GM19099 (cell line): ENCODE measurements around the gene PCDHB12.
"Not testable (repeated sequence)": the region's sequence is repeated elsewhere in the genome, so short reads cannot be mapped to it uniquely, and the experiment has no call there.

Source experiments
- POLR2A ChIP-seq: IDR thresholded peaks from 3 replicates; pipeline ENCODE4 v1.6.1; 2011; ENCODE audit warnings: low read depth; ENCODE audit not compliant: insufficient read length; ENCODE audit errors: extremely low read depth

Gene PCDHB12

GRCh38 chr5:141208478-141208877 is at the start of gene PCDHB12:
PCDHB12 (plus strand) TSS chr5:141208719; CDS start chr5:141208908, 189 bp downstream.
- no peak for TF ChIP-seq POLR2A

GRCh38 chr5:141172381-141173204 is 35.9 kb upstream of the PCDHB12 start, which contains the start of gene PCDHB7:
PCDHB7 (plus strand) TSS chr5:141172644; CDS start chr5:141172836, 192 bp downstream.
- TF ChIP-seq POLR2A: no peak

DNA sequence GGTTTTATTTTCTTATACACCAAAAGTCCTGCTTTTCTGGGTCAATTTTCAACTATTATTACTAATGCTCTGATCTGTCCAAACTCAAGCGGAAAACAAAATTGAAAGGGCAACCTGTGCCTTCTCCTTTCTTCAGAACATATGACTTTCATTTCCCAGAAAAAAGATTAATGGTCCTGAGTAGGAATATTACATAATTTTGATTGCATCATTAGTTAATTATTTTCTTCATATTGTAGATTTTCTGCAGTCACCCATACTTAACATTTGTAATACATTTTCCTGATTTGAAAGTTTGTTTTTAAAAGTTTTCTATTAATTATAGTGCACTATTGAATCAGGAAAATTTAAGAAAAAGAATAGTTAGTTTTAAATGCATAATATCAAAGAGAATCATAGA is 32.6 kb upstream of the PCDHB12 start:
- no peak for TF ChIP-seq POLR2A

- not testable (repeated sequence) for TF ChIP-seq POLR2A
These were observed 30.8 kb upstream of the PCDHB12 start, which contains the start of gene PCDHB8 for GRCh38 chr5:141177577-141178191. PCDHB8 (plus strand) TSS chr5:141177790; CDS start chr5:141178035, 245 bp downstream.

DNA sequence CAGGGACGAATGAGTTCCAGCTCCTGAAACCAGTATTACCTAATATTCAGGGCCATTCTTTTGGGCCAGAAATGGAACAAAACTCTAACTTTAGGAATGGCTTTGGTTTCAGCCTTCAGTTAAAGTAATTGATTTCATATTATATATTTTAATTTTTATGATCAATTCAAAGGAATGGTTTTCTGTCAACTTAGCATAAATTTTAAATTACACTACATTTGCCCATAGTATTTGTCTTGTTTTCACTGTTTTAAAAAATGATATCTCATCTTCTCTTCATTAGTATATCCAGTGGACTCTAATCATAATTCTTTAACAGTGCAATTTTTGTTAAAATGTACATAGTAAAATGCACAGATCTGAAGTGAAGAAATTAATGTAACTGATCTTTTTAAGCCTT is 28.2 kb upstream of the PCDHB12 start:
- TF ChIP-seq POLR2A: no peak

DNA sequence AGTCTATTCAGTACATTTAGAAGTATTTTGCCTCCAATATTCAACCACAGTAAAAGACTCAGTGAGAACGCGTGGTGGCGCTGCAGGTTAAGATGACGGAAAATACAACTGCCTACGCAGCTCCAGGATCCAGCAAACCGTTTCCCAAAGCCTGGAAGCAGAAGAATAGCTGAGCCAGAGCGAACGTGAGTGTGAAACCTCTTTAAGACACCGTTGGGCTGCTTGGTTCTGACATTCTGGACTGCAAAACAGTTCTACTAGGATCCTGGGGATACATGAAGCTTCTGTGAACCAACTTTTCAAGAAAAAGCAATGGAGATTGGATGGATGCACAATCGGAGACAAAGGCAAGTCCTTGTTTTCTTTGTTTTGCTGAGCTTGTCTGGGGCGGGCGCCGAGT is 26.3 kb upstream of the PCDHB12 start, which contains the start of gene PCDHB16:
PCDHB16 (plus strand) TSS at position 140 of the 400 bp plus-strand sequence; CDS start at position 313, 173 bp downstream.
- no peak for TF ChIP-seq POLR2A

DNA sequence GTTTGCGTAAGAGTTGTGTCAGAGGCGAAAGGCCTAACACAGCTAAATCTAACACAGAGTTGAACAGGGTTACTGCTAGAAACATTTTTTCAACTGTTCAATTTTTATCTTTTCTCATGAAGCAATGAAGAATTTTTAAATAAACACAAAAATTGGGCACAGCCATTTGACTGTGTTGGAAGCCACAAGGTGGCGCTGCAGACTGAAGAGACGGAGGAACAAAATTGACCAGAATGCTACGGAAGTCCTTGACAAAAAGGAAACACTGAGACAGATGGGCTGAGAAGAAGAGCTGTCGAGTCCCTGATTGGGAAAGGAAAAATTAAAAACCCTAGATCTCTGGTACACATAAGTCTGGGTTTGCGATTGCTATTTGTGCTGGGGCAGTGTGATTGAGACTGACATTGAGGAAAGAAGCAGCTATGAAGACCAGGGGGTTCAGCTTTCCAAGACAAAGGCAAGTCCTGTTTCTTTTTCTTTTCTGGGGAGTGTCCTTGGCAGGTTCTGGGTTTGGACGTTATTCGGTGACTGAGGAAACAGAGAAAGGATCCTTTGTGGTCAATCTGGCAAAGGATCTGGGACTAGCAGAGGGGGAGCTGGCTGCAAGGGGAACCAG is 21.5 kb upstream of the PCDHB12 start, which contains the start of gene PCDHB9:
PCDHB9 (plus strand) TSS at position 265 of the 616 bp plus-strand sequence; CDS start at position 423, 158 bp downstream.
- TF ChIP-seq POLR2A: no peak

DNA sequence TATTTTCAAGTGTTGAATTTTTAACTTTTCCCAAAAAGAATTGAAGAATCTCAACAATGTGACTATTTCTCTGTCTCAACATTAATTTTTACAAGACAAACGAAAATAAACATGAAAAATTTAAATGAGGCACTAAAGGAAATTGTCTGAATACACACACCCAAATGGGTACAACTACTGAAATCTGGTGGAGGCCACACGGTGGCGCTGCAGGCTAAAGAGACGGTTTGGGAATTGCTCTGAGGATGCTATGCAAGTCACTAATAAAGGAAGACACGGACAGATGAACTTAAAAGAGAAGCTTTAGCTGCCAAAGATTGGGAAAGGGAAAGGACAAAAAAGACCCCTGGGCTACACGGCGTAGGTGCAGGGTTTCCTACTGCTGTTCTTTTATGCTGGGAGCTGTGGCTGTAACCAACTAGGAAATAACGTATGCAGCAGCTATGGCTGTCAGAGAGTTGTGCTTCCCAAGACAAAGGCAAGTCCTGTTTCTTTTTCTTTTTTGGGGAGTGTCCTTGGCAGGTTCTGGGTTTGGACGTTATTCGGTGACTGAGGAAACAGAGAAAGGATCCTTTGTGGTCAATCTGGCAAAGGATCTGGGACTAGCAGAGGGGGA is 16.3 kb upstream of the PCDHB12 start, which contains the start of gene PCDHB10:
PCDHB10 (plus strand) TSS at position 244 of the 616 bp plus-strand sequence; CDS start at position 444, 200 bp downstream.
- TF ChIP-seq POLR2A: no peak

DNA sequence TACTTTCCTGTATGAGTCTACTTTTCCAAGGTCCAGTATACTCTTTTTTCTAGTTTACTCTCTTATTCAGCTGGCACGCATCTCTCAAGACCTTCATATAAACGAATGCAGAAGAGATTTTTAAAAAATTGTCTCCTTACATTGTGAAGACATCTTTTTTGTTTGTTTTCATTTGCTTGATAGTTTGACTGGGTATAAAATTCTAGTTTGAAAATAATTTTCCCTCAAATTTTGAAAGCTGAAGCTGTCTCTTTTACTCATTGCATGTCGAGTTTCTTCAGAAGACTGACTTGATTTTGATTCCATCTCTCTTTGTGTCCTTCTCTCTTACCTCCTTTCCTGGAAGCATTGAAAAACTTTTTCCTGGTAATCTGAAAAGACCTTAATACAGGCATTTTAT is 12.2 kb upstream of the PCDHB12 start:
- TF ChIP-seq POLR2A: no peak

DNA sequence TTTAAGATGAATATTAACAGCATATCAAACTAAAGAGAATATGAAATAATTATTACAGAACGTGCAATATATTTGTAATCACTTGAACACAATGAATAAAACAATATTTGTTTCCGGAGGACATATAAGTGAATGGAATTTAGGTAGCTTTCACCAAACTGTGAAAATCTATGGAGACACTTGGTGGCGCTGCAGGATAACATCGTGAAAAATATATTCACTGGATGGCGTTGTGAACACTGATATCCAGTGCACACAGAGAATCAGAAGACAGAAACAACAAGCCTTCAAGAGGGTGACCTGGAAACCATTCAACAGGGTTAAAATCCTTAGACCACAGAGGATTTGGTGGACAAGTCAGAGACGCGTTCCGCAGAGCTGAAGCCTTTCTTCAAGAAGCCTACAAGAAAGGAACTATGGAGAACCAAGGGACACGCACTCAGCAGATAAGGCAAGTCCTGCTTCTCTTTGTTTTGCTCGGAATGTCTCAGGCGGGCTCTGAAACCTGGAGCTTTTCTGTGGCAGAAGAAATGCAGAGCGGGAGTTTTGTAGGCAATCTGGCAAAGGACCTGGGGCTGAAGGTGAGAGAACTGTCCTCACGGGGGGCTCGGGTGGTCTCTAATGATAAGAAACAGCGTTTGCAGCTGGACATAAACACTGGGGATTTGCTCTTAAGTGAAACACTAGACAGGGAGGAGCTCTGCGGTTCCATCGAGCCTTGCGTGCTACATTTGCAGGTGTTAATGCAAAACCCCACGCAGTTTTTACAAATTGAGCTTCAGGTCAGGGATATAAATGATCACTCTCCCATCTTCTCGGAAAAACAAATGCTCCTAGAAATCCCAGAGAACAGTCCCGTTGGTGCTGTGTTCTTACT is 8.9 kb upstream of the PCDHB12 start, which contains the start of gene PCDHB11:
PCDHB11 (plus strand) TSS at position 269 of the 877 bp plus-strand sequence; CDS start at position 417, 148 bp downstream.
- no peak for TF ChIP-seq POLR2A

DNA sequence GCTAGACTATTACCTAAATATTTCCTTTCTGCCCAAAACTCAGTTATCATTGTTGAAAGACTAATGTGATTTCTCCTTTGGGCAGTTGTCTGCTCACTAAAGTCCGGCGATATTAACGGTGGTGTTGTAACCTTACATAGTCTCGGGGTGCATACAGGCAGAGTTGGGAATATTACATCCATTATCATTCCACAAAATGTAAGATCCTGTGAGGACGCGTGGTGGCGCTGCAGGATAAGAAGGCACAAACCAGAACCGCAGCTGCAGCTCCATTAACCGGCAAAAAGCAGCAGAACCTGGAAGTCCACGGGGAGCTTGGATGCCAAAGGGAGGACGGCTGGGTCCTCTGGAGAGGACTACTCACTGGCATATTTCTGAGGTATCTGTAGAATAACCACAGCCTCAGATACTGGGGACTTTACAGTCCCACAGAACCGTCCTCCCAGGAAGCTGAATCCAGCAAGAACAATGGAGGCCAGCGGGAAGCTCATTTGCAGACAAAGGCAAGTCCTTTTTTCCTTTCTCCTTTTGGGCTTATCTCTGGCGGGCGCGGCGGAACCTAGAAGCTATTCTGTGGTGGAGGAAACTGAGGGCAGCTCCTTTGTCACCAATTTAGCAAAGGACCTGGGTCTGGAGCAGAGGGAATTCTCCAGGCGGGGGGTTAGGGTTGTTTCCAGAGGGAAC is 5.3 kb downstream of the PCDHB12 start, which contains the start of gene PCDHB13:
PCDHB13 (plus strand) TSS at position 264 of the 684 bp plus-strand sequence; CDS start at position 469, 205 bp downstream.
- TF ChIP-seq POLR2A: not testable (repeated sequence)

DNA sequence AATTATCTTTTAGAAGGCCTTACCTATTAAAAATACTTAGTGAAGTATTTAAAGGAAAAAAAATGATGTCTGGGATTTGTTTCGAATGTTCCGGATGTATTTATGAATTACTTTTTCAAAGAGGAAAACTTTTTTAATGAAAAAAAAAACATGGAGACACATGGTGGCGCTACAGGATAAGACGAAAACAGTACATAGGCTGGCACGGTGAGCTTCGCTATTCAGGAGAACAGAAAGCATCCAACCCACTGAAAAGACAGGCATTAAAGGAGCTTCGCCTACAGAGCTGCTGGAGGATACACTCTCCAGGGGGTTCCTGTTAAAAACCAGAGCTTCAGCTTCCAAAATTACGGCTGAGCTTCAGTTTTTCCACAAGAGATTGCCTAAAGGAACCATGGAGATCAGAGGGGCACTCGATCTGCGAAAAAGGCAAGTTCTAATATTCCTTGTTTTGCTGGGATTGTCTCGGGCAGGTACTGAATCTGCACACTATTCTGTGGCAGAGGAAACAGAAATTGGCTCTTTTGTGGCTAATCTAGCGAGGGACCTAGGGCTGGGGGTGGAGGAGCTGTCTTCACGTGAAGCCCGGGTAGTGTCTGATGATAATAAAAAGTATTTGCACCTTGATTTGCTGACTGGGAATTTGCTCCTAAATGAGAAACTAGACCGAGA is 14.7 kb downstream of the PCDHB12 start, which contains the start of gene PCDHB14:
PCDHB14 (plus strand) TSS at position 232 of the 672 bp plus-strand sequence; CDS start at position 395, 163 bp downstream.
- TF ChIP-seq POLR2A: no peak
